Measurements from ENCODE around the gene AVEN. TPM values are rescaled to one million over a fixed set of nuclear protein-coding genes. Genes with fewer than 3 reads are reported as not detected.

The AVEN gene, protein sequence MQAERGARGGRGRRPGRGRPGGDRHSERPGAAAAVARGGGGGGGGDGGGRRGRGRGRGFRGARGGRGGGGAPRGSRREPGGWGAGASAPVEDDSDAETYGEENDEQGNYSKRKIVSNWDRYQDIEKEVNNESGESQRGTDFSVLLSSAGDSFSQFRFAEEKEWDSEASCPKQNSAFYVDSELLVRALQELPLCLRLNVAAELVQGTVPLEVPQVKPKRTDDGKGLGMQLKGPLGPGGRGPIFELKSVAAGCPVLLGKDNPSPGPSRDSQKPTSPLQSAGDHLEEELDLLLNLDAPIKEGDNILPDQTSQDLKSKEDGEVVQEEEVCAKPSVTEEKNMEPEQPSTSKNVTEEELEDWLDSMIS
- polyA plus RNA-seq: 10 to 100 TPM in 1 of 2 donors, 1 to 10 TPM in 1; 8.2 to 11.1 TPM

GRCh38 chr15:34038871-34039789, at the start of gene AVEN:
TSS of gene AVEN (minus strand) at chr15:34039204. CDS start at chr15:34039046, 158 bp downstream.
- H3K27me3 ChIP-seq (ENCODE audit: control insufficient read depth in 1 of 2, insufficient read depth in 2 of 2, low read length in 2 of 2): no peaks in the 10 kb centered on the region
- H3K4me3 ChIP-seq (ENCODE audit: low read depth in 1 of 2, low read length in 2 of 2): peak within 1 kb of the TSS; percentile 83 to 94
- no peaks in the 10 kb centered on the region for H3K9me3 ChIP-seq (ENCODE audit: control insufficient read depth in 2 of 2, insufficient read depth in 1 of 2, low read depth in 1 of 2, low read length in 1 of 2)
- WGBS, 2 donors: 1 to 2% methylated on average over 38 to 82 of the region's 82 CpGs
- H3K36me3 ChIP-seq (ENCODE audit: control insufficient read depth in 2 of 2, insufficient read depth in 2 of 2, low read length in 1 of 2): no peaks in the 10 kb centered on the region
- H3K4me1 ChIP-seq (ENCODE audit: control insufficient read depth in 2 of 2, insufficient read depth in 2 of 2, low read length in 1 of 2): no peaks in the 10 kb centered on the region
- H3K27ac ChIP-seq (ENCODE audit: low read depth in 2 of 2, low read length in 1 of 2): peak within 1 kb of the TSS; percentile 95 to 98

- Histone ChIP-seq H3K4me1 (ENCODE audit: control insufficient read depth in 2 of 2, insufficient read depth in 2 of 2, low read length in 1 of 2) (no peaks in the 10 kb centered on the region), H3K4me3 (ENCODE audit: low read depth in 1 of 2, low read length in 2 of 2) (no peak overlapping the region), H3K9me3 (ENCODE audit: control insufficient read depth in 2 of 2, insufficient read depth in 1 of 2, low read depth in 1 of 2, low read length in 1 of 2) (no peaks in the 10 kb centered on the region), H3K27ac (ENCODE audit: low read depth in 2 of 2, low read length in 1 of 2) (no peak overlapping the region), H3K27me3 (ENCODE audit: control insufficient read depth in 1 of 2, insufficient read depth in 2 of 2, low read length in 2 of 2) (no peaks in the 10 kb centered on the region), H3K36me3 (ENCODE audit: control insufficient read depth in 2 of 2, insufficient read depth in 2 of 2, low read length in 1 of 2) (peaks cover 0 to 3% of the 10 kb centered on the region in 2 donors)
- WGBS, 2 donors: 72 to 75% methylated on average over 2 of the region's 2 CpGs
Observed at GRCh38 chr15:34085746-34086145, 46.7 kb upstream of the AVEN start.

- H3K9me3 ChIP-seq (ENCODE audit: control insufficient read depth in 2 of 2, insufficient read depth in 1 of 2, low read depth in 1 of 2, low read length in 1 of 2): no peaks in the 10 kb centered on the region
- H3K4me1 ChIP-seq (ENCODE audit: control insufficient read depth in 2 of 2, insufficient read depth in 2 of 2, low read length in 1 of 2): no peaks in the 10 kb centered on the region
- WGBS, 2 donors: 45 to 60% methylated on average over 7 of the region's 7 CpGs
- no peaks in the 10 kb centered on the region for H3K27me3 ChIP-seq (ENCODE audit: control insufficient read depth in 1 of 2, insufficient read depth in 2 of 2, low read length in 2 of 2)
- peaks cover 0 to 3% of the 10 kb centered on the region in 2 donors for H3K36me3 ChIP-seq (ENCODE audit: control insufficient read depth in 2 of 2, insufficient read depth in 2 of 2, low read length in 1 of 2)
- H3K27ac ChIP-seq (ENCODE audit: low read depth in 2 of 2, low read length in 1 of 2): peak overlapping the region; percentile 23 to 47
- H3K4me3 ChIP-seq (ENCODE audit: low read depth in 1 of 2, low read length in 2 of 2): no peak overlapping the region
Observed at GRCh38 chr15:34084086-34084485, 45.1 kb upstream of the AVEN start.

DNA sequence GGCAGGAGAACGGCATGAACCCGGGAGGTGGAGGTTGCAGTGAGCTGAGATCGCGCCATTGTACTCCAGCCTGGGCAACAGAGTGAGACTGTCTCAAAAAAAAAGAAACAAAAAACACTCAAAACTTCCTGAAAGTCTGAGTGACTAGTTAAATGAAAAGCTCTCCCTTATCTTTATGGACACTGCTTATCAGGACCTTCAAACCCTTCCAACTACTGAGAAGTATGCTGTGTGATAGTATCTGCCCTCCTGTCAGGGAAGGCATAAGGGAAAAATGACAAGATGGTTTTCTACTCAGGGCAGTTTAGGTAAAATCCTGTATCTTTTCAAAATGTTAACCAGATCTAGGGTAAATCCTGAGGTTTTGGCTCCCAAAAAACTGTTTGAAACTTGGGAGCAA, 40.9 kb upstream of the AVEN start:
- H3K27ac ChIP-seq (ENCODE audit: low read depth in 2 of 2, low read length in 1 of 2): no peak overlapping the region
- WGBS, 2 donors: 70 to 96% methylated on average over 4 of the region's 4 CpGs
- no peaks in the 10 kb centered on the region for H3K4me1 ChIP-seq (ENCODE audit: control insufficient read depth in 2 of 2, insufficient read depth in 2 of 2, low read length in 1 of 2)
- H3K36me3 ChIP-seq (ENCODE audit: control insufficient read depth in 2 of 2, insufficient read depth in 2 of 2, low read length in 1 of 2): no peaks in the 10 kb centered on the region
- no peaks in the 10 kb centered on the region for H3K27me3 ChIP-seq (ENCODE audit: control insufficient read depth in 1 of 2, insufficient read depth in 2 of 2, low read length in 2 of 2)
- no peak overlapping the region for H3K4me3 ChIP-seq (ENCODE audit: low read depth in 1 of 2, low read length in 2 of 2)
- H3K9me3 ChIP-seq (ENCODE audit: control insufficient read depth in 2 of 2, insufficient read depth in 1 of 2, low read depth in 1 of 2, low read length in 1 of 2): no peaks in the 10 kb centered on the region

DNA sequence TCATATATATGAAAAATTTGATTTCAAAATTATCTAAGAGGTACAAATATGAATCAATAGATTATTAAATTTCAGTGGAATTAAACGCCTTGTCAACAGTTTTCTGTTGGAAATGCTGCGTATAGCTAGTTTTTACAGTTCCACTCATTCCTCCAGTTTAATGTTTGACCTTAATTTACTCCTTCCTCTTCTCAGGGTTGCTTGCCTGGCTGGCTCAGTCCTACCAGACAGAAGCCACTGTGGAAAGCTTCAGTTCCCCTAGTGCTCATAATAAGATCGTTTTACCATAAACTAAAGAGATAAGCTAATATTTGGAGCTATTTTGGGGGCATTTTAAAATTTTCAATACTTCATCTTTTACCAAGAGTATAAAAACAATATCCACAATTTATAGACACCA, 39.9 kb upstream of the AVEN start:
- no peaks in the 10 kb centered on the region for H3K9me3 ChIP-seq (ENCODE audit: control insufficient read depth in 2 of 2, insufficient read depth in 1 of 2, low read depth in 1 of 2, low read length in 1 of 2)
- no peak overlapping the region for H3K4me3 ChIP-seq (ENCODE audit: low read depth in 1 of 2, low read length in 2 of 2)
- 77 to 94% methylated on average over 3 of the region's 3 CpGs for WGBS, 2 donors
- no peaks in the 10 kb centered on the region for H3K36me3 ChIP-seq (ENCODE audit: control insufficient read depth in 2 of 2, insufficient read depth in 2 of 2, low read length in 1 of 2)
- no peaks in the 10 kb centered on the region for H3K27me3 ChIP-seq (ENCODE audit: control insufficient read depth in 1 of 2, insufficient read depth in 2 of 2, low read length in 2 of 2)
- no peaks in the 10 kb centered on the region for H3K4me1 ChIP-seq (ENCODE audit: control insufficient read depth in 2 of 2, insufficient read depth in 2 of 2, low read length in 1 of 2)
- no peak overlapping the region for H3K27ac ChIP-seq (ENCODE audit: low read depth in 2 of 2, low read length in 1 of 2)

GRCh38 chr15:34076785-34077184, 37.8 kb upstream of the AVEN start:
- no peaks in the 10 kb centered on the region for H3K27me3 ChIP-seq (ENCODE audit: control insufficient read depth in 1 of 2, insufficient read depth in 2 of 2, low read length in 2 of 2)
- 87 to 88% methylated on average over 4 of the region's 4 CpGs for WGBS, 2 donors
- no peak overlapping the region for H3K27ac ChIP-seq (ENCODE audit: low read depth in 2 of 2, low read length in 1 of 2)
- H3K4me3 ChIP-seq (ENCODE audit: low read depth in 1 of 2, low read length in 2 of 2): no peak overlapping the region
- H3K36me3 ChIP-seq (ENCODE audit: control insufficient read depth in 2 of 2, insufficient read depth in 2 of 2, low read length in 1 of 2): no peaks in the 10 kb centered on the region
- no peaks in the 10 kb centered on the region for H3K9me3 ChIP-seq (ENCODE audit: control insufficient read depth in 2 of 2, insufficient read depth in 1 of 2, low read depth in 1 of 2, low read length in 1 of 2)
- no peaks in the 10 kb centered on the region for H3K4me1 ChIP-seq (ENCODE audit: control insufficient read depth in 2 of 2, insufficient read depth in 2 of 2, low read length in 1 of 2)

GRCh38 chr15:34070003-34070402, 31.0 kb upstream of the AVEN start:
- no peak overlapping the region for H3K4me3 ChIP-seq (ENCODE audit: low read depth in 1 of 2, low read length in 2 of 2)
- H3K27ac ChIP-seq (ENCODE audit: low read depth in 2 of 2, low read length in 1 of 2): no peak overlapping the region
- 76 to 78% methylated on average over 6 of the region's 6 CpGs for WGBS, 2 donors
- no peaks in the 10 kb centered on the region for H3K4me1 ChIP-seq (ENCODE audit: control insufficient read depth in 2 of 2, insufficient read depth in 2 of 2, low read length in 1 of 2)
- no peaks in the 10 kb centered on the region for H3K9me3 ChIP-seq (ENCODE audit: control insufficient read depth in 2 of 2, insufficient read depth in 1 of 2, low read depth in 1 of 2, low read length in 1 of 2)
- no peaks in the 10 kb centered on the region for H3K27me3 ChIP-seq (ENCODE audit: control insufficient read depth in 1 of 2, insufficient read depth in 2 of 2, low read length in 2 of 2)
- H3K36me3 ChIP-seq (ENCODE audit: control insufficient read depth in 2 of 2, insufficient read depth in 2 of 2, low read length in 1 of 2): no peaks in the 10 kb centered on the region

- Histone ChIP-seq H3K9me3 (ENCODE audit: control insufficient read depth in 2 of 2, insufficient read depth in 1 of 2, low read depth in 1 of 2, low read length in 1 of 2) (no peaks in the 10 kb centered on the region), H3K36me3 (ENCODE audit: control insufficient read depth in 2 of 2, insufficient read depth in 2 of 2, low read length in 1 of 2) (no peaks in the 10 kb centered on the region), H3K27me3 (ENCODE audit: control insufficient read depth in 1 of 2, insufficient read depth in 2 of 2, low read length in 2 of 2) (no peaks in the 10 kb centered on the region), H3K27ac (ENCODE audit: low read depth in 2 of 2, low read length in 1 of 2) (peak overlapping the region; percentile 63 to 71), H3K4me1 (ENCODE audit: control insufficient read depth in 2 of 2, insufficient read depth in 2 of 2, low read length in 1 of 2) (no peaks in the 10 kb centered on the region), H3K4me3 (ENCODE audit: low read depth in 1 of 2, low read length in 2 of 2) (no peak overlapping the region)
- 54 to 69% methylated on average over 8 of the region's 8 CpGs for WGBS, 2 donors
Observed at GRCh38 chr15:34065941-34066340, 26.9 kb upstream of the AVEN start.

DNA sequence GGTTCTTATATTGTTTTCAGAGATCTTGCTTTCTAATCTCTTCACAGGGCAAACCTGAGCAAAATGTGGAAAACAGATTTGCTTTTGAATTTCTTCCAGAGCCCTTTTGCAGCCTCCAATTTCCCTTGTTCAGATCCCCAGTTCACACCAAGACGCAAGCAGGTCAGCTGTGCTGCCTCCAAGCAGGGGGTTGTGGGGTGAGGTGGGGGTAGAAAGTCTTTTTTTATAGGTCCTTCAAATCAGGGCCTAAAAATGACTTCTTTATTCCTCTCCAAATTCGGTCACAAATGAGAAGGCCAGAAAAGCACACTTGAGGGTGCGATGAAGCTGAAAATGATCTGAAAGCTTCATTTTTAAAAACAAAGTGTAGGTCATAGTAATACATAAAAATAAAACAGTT, 26.3 kb upstream of the AVEN start:
- H3K4me3 ChIP-seq (ENCODE audit: low read depth in 1 of 2, low read length in 2 of 2): no peak overlapping the region
- no peaks in the 10 kb centered on the region for H3K27me3 ChIP-seq (ENCODE audit: control insufficient read depth in 1 of 2, insufficient read depth in 2 of 2, low read length in 2 of 2)
- H3K9me3 ChIP-seq (ENCODE audit: control insufficient read depth in 2 of 2, insufficient read depth in 1 of 2, low read depth in 1 of 2, low read length in 1 of 2): no peaks in the 10 kb centered on the region
- H3K27ac ChIP-seq (ENCODE audit: low read depth in 2 of 2, low read length in 1 of 2): peak overlapping the region; percentile 40 to 71
- no peaks in the 10 kb centered on the region for H3K36me3 ChIP-seq (ENCODE audit: control insufficient read depth in 2 of 2, insufficient read depth in 2 of 2, low read length in 1 of 2)
- H3K4me1 ChIP-seq (ENCODE audit: control insufficient read depth in 2 of 2, insufficient read depth in 2 of 2, low read length in 1 of 2): no peaks in the 10 kb centered on the region
- 69 to 78% methylated on average over 3 of the region's 3 CpGs for WGBS, 2 donors
